ENCODE results near the gene FEM1B.
"Not testable (repeated sequence)": the region's sequence is repeated elsewhere in the genome, so short reads cannot be mapped to it uniquely, and the experiment has no call there.

Gene FEM1B

GRCh38 chr15:68231102-68231818, 46.3 kb upstream of the FEM1B start:
- DNase-seq (ENCODE audit: low read depth, low spot score), result no peak
- in situ Hi-C loops (cut with HindIII; ENCODE audit: low sequenced_read_pairs), result no loop called here
- no peak for TF ChIP-seq CTCF (IDR thresholded peaks at IDR 0.05; ENCODE audit: low read depth, low read length)
- H3K4me3 ChIP-seq (ENCODE audit: low read depth, low read length), result no peak overlapping the region

- no peak overlapping the region for H3K4me3 ChIP-seq (ENCODE audit: low read depth, low read length)
- no peak for DNase-seq (ENCODE audit: low read depth, low spot score)
- no peak for TF ChIP-seq CTCF (IDR thresholded peaks at IDR 0.05; ENCODE audit: low read depth, low read length)
- in situ Hi-C loops (cut with HindIII; ENCODE audit: low sequenced_read_pairs), result no loop called here
Measured at GRCh38 chr15:68232449-68232848, 45.1 kb upstream of the FEM1B start.

GRCh38 chr15:68232937-68233336, 44.6 kb upstream of the FEM1B start:
- in situ Hi-C loops (cut with HindIII; ENCODE audit: low sequenced_read_pairs), result no loop called here
- no peak for TF ChIP-seq CTCF (IDR thresholded peaks at IDR 0.05; ENCODE audit: low read depth, low read length)
- no peak for DNase-seq (ENCODE audit: low read depth, low spot score)
- H3K4me3 ChIP-seq (ENCODE audit: low read depth, low read length), result no peak overlapping the region

GRCh38 chr15:68234060-68234459, 43.5 kb upstream of the FEM1B start:
- no peak for DNase-seq (ENCODE audit: low read depth, low spot score)
- in situ Hi-C loops (cut with HindIII; ENCODE audit: low sequenced_read_pairs), result no loop called here
- no peak overlapping the region for H3K4me3 ChIP-seq (ENCODE audit: low read depth, low read length)
- no peak for TF ChIP-seq CTCF (IDR thresholded peaks at IDR 0.05; ENCODE audit: low read depth, low read length)

- DNase-seq (ENCODE audit: low read depth, low spot score); H3K4me3 ChIP-seq (ENCODE audit: low read depth, low read length); in situ Hi-C loops (cut with HindIII; ENCODE audit: low sequenced_read_pairs): not testable (repeated sequence)
Measured at GRCh38 chr15:68234520-68234919, 43.0 kb upstream of the FEM1B start.

- no peak for TF ChIP-seq CTCF (IDR thresholded peaks at IDR 0.05; ENCODE audit: low read depth, low read length)
- H3K4me3 ChIP-seq (ENCODE audit: low read depth, low read length), result no peak overlapping the region
- in situ Hi-C loops (cut with HindIII; ENCODE audit: low sequenced_read_pairs), result no loop called here
- no peak for DNase-seq (ENCODE audit: low read depth, low spot score)
Measured at GRCh38 chr15:68235022-68235421, 42.5 kb upstream of the FEM1B start.

- no peak for DNase-seq (ENCODE audit: low read depth, low spot score)
- no peak overlapping the region for H3K4me3 ChIP-seq (ENCODE audit: low read depth, low read length)
- TF ChIP-seq CTCF (IDR thresholded peaks at IDR 0.05; ENCODE audit: low read depth, low read length), result no peak
- in situ Hi-C loops (cut with HindIII; ENCODE audit: low sequenced_read_pairs), result no loop called here
Measured at GRCh38 chr15:68239025-68239424, 38.5 kb upstream of the FEM1B start.

Data from astrocyte of the spinal cord (primary cell).